ENCODE measurements around the gene SPINT2. TPM values are rescaled to one million over a fixed set of nuclear protein-coding genes. Genes with fewer than 3 reads are reported as not detected.

Gene SPINT2
- total RNA-seq, 2 donors from 2014 or later: 415 to 487 TPM

GRCh38 chr19:38263689-38264485, 486 bp upstream of the SPINT2 start:
- 11 to 44% methylated on average over 9 to 34 of the region's 34 CpGs for WGBS, 2 experiments (ENCODE audit: insufficient coverage in 1 of 2, insufficient read length in 1 of 2)
- Histone ChIP-seq H3K4me1 (ENCODE audit: control insufficient read depth, insufficient read depth, low read length) (peaks cover 4% of the 10 kb centered on the region), H3K27ac (ENCODE audit: low read depth, low read length) (no peak overlapping the region), H3K27me3 (ENCODE audit: control insufficient read depth, insufficient read depth, low read length, poor library complexity, severe bottlenecking) (no peaks in the 10 kb centered on the region), H3K36me3 (ENCODE audit: control insufficient read depth, insufficient read depth, low read length) (no peaks in the 10 kb centered on the region), H3K4me3 (ENCODE audit: low read length) (peak overlapping the region; percentile 98), H3K9me3 (ENCODE audit: control insufficient read depth, low read length) (no peaks in the 10 kb centered on the region), H3K9ac (ENCODE audit: extremely low read depth, low read length, poor library complexity, severe bottlenecking) (peak overlapping the region; percentile 96)
- Mint-ChIP-seq H3K27ac (peak overlapping the region; percentile 98), H3K36me3 (ENCODE audit: low read depth) (no peaks in the 10 kb centered on the region), H3K4me1 (peaks cover 47% of the 10 kb centered on the region), H3K27me3 (ENCODE audit: insufficient read depth) (peaks cover 2% of the 10 kb centered on the region), H3K9me3 (no peaks in the 10 kb centered on the region), H3K4me3 (peak overlapping the region; percentile 99)
- peak; percentile 98 for DNase-seq
- TF ChIP-seq CTCF (conservative IDR thresholded peaks at IDR 0.05): no peak

GRCh38 chr19:38265213-38265861, 964 bp downstream of the SPINT2 start:
- peak overlapping the region; percentile 99 for H3K4me3 Mint-ChIP-seq
- no peak overlapping the region for H3K27ac ChIP-seq (ENCODE audit: low read depth, low read length)
- H3K4me1 ChIP-seq (ENCODE audit: control insufficient read depth, insufficient read depth, low read length): peaks cover 4% of the 10 kb centered on the region
- H3K36me3 Mint-ChIP-seq (ENCODE audit: low read depth): peaks cover 2% of the 10 kb centered on the region
- WGBS, 2 experiments (ENCODE audit: insufficient coverage in 1 of 2, insufficient read length in 1 of 2): 25 to 43% methylated on average over 12 to 14 of the region's 14 CpGs
- H3K27me3 ChIP-seq (ENCODE audit: control insufficient read depth, insufficient read depth, low read length, poor library complexity, severe bottlenecking): no peaks in the 10 kb centered on the region
- peak overlapping the region; percentile 96 for H3K9ac ChIP-seq (ENCODE audit: extremely low read depth, low read length, poor library complexity, severe bottlenecking)
- peak overlapping the region; percentile 98 for H3K27ac Mint-ChIP-seq
- H3K27me3 Mint-ChIP-seq (ENCODE audit: insufficient read depth): no peaks in the 10 kb centered on the region
- peak; percentile 28 for TF ChIP-seq CTCF (conservative IDR thresholded peaks at IDR 0.05)
- peaks cover 58% of the 10 kb centered on the region for H3K4me1 Mint-ChIP-seq
- H3K9me3 Mint-ChIP-seq: no peaks in the 10 kb centered on the region
- peak overlapping the region; percentile 98 for H3K4me3 ChIP-seq (ENCODE audit: low read length)
- no peaks in the 10 kb centered on the region for H3K36me3 ChIP-seq (ENCODE audit: control insufficient read depth, insufficient read depth, low read length)
- DNase-seq: peak; percentile 73
- no peaks in the 10 kb centered on the region for H3K9me3 ChIP-seq (ENCODE audit: control insufficient read depth, low read length)

GRCh38 chr19:38265921-38266429, 1.6 kb downstream of the SPINT2 start:
- Histone ChIP-seq H3K9ac (ENCODE audit: extremely low read depth, low read length, poor library complexity, severe bottlenecking) (peak overlapping the region; percentile 96), H3K4me3 (ENCODE audit: low read length) (peak overlapping the region; percentile 98), H3K27ac (ENCODE audit: low read depth, low read length) (no peak overlapping the region), H3K27me3 (ENCODE audit: control insufficient read depth, insufficient read depth, low read length, poor library complexity, severe bottlenecking) (no peaks in the 10 kb centered on the region), H3K36me3 (ENCODE audit: control insufficient read depth, insufficient read depth, low read length) (no peaks in the 10 kb centered on the region), H3K4me1 (ENCODE audit: control insufficient read depth, insufficient read depth, low read length) (peaks cover 8% of the 10 kb centered on the region), H3K9me3 (ENCODE audit: control insufficient read depth, low read length) (no peaks in the 10 kb centered on the region)
- peak overlapping the region; percentile 99 for H3K4me3 Mint-ChIP-seq
- no peak for TF ChIP-seq CTCF (conservative IDR thresholded peaks at IDR 0.05)
- peaks cover 64% of the 10 kb centered on the region for H3K4me1 Mint-ChIP-seq
- H3K36me3 Mint-ChIP-seq (ENCODE audit: low read depth): peaks cover 5% of the 10 kb centered on the region
- no peaks in the 10 kb centered on the region for H3K27me3 Mint-ChIP-seq (ENCODE audit: insufficient read depth)
- DNase-seq: no peak
- H3K27ac Mint-ChIP-seq: peak overlapping the region; percentile 98
- H3K9me3 Mint-ChIP-seq: no peaks in the 10 kb centered on the region
- 88 to 92% methylated on average over 11 to 12 of the region's 12 CpGs for WGBS, 2 experiments (ENCODE audit: insufficient coverage in 1 of 2, insufficient read length in 1 of 2)
